Prostate gland (tissue), 2 donors: Measurements from ENCODE around the gene FNBP1.

ENCODE experiments used
- CTCF ChIP-seq, 4 experiments: fragments of 200-600 bp in 2 of 4; fragments of 450-650 bp in 2 of 4; sonication (generic) in 2 of 4; IDR thresholded peaks; 1 replicate in 3 of 4; 2 replicates in 1 of 4; pipeline ENCODE4 v1.5.1; 2016 to 2019; ENCODE audit warnings: antibody characterized with exemption in 4 of 4, mild to moderate bottlenecking in 2 of 4, moderate library complexity in 2 of 4
- POLR2A ChIP-seq: fragments of 450-650 bp; IDR thresholded peaks from one replicate; pipeline ENCODE4 v1.6.1; 2016; ENCODE audit warnings: antibody characterized with exemption, mild to moderate bottlenecking

- TF ChIP-seq CTCF (IDR thresholded peaks at IDR 0.05) (no peak), POLR2A (no peak)
Observed at GRCh38 chr9:130034570-130034969, 8.4 kb downstream of the FNBP1 start.
